ENCODE results near the gene ACSS1.

- TF ChIP-seq POLR2AphosphoS5 (IDR thresholded peaks at IDR 0.05; ENCODE audit: low read depth) (no peak), CTCF (IDR thresholded peaks at IDR 0.05; ENCODE audit: insufficient read depth, low read length) (no peak), REST (IDR thresholded peaks at IDR 0.05; ENCODE audit: insufficient replicate concordance, low read depth) (no peak)
Measured at GRCh38 chr20:25090492-25091429, 32.8 kb upstream of the ACSS1 start.
